K562 (cell line): Measurements from ENCODE around the gene MYL4. TPM values are rescaled to one million over a fixed set of nuclear protein-coding genes. Genes with fewer than 3 reads are reported as not detected.
A peak's percentile ranks its signal among the peaks of the same experiment; 100 is the strongest.
"Not testable (repeated sequence)": the region's sequence is repeated elsewhere in the genome, so short reads cannot be mapped to it uniquely, and the experiment has no call there.

Experiments
- ATAC-seq: fragments of 200-7000 bp; cut with Tn5 transposase; 3 replicates; pipeline ENCODE4 v1.9.1; 2020; ENCODE audit warnings: moderate library complexity
- BruUV-seq: library from RNA; stranded (reverse); fragments of 400-500 nt; replicated peaks from 2 replicates; lab custom pipeline; 2021; lab: Mats Ljungman, UMichigan
- CTCF ChIA-PET: fragments of 300-600 bp; formaldehyde crosslinking; extraction: SDS; loops from one replicate; lab custom pipeline; 2021; ENCODE audit warnings: low intra/inter-chr PET ratio; lab: Yijun Ruan, JAX
- POLR2A ChIA-PET: fragments of 300-600, 350-650 bp; sonication (Branson Sonifier 250); formaldehyde crosslinking; extraction: SDS; loops from one replicate; lab custom pipeline; 2021; ENCODE audit warnings: antibody characterized with exemption, inconsistent platforms; lab: Yijun Ruan, JAX
- DNase-seq, 4 experiments: peaks; one replicate each; pipeline versions ENCODE4 v3.0.0 to v3.0.0-alpha.2; 2011 to 2018; ENCODE audit warnings: low spot score in 3 of 4, mixed read lengths in 3 of 4; ENCODE audit errors: extremely low read depth in 1 of 4
- FAIRE-seq: peaks from 2 replicates; lab custom pipeline; 2011; peaks lifted over from hg19 to GRCh38; lab: Jason Lieb, UNC
- H2AFZ ChIP-seq: 2 replicates; pipeline ENCODE4 v1.6.0; 2011; ENCODE audit warnings: low read depth, low read length, control low read depth, inconsistent platforms
- H3K27ac ChIP-seq: fragments of 200-600 bp; 3 replicates; pipeline ENCODE4 v1.8.0; 2011; ENCODE audit warnings: low read depth, mild to moderate bottlenecking, control low read depth, inconsistent platforms, low read length, moderate library complexity, mixed read lengths; ENCODE audit errors: extremely low read depth
- H3K27me3 ChIP-seq, 2 experiments: fragments of 300-600 bp in 1 of 2; 2 replicates in 1 of 2; 3 replicates in 1 of 2; pipeline versions ENCODE4 v1.6.0 to v1.8.0; 2011; ENCODE audit warnings: inconsistent platforms in 2 of 2, low read length in 2 of 2, mild to moderate bottlenecking in 1 of 2, mixed read lengths in 1 of 2, moderate library complexity in 1 of 2; ENCODE audit not compliant: control insufficient read depth in 2 of 2, insufficient read depth in 2 of 2
- H3K36me3 ChIP-seq: fragments of 300-600 bp; 3 replicates; pipeline ENCODE4 v1.8.0; 2011; ENCODE audit warnings: mild to moderate bottlenecking, low read length, inconsistent platforms; ENCODE audit not compliant: control insufficient read depth, insufficient read depth
- H3K4me1 ChIP-seq, 2 experiments: fragments of 200-600 bp in 1 of 2; replicated peaks in 1 of 2; 2 replicates in 1 of 2; 3 replicates in 1 of 2; pipeline versions ENCODE4 v1.5.1 to v1.8.0; 2011; ENCODE audit warnings: inconsistent platforms in 2 of 2, low read length in 2 of 2, mild to moderate bottlenecking in 1 of 2, mixed read lengths in 1 of 2, moderate library complexity in 1 of 2; ENCODE audit not compliant: control insufficient read depth in 2 of 2, insufficient read depth in 2 of 2
- H3K4me2 ChIP-seq: 2 replicates; pipeline ENCODE4 v1.6.1; 2011; ENCODE audit warnings: low read length, control low read depth, inconsistent platforms, mixed read lengths; ENCODE audit not compliant: insufficient read depth
- H3K4me3 ChIP-seq: fragments of 200-600 bp; sonication (generic), shearing (Covaris generic); 2 replicates; pipeline ENCODE4 v1.5.1; 2016; ENCODE audit warnings: control low read depth, inconsistent platforms
- H3K79me2 ChIP-seq: fragments of 200-600 bp; 3 replicates; pipeline ENCODE4 v1.8.0; 2011; ENCODE audit warnings: low read length, inconsistent platforms; ENCODE audit not compliant: control insufficient read depth, insufficient read depth
- H3K9ac ChIP-seq, 2 experiments: 2 replicates each; pipeline versions ENCODE4 v1.6.0 to v1.6.1; 2011; ENCODE audit warnings: low read depth in 2 of 2, low read length in 2 of 2, control low read depth in 1 of 2, inconsistent platforms in 1 of 2, mild to moderate bottlenecking in 1 of 2, mixed read lengths in 1 of 2; ENCODE audit not compliant: insufficient read depth in 1 of 2
- H3K9me1 ChIP-seq: one replicate; pipeline ENCODE4 v1.6.0; 2011; ENCODE audit warnings: inconsistent platforms, mild to moderate bottlenecking, low read length, moderate library complexity; ENCODE audit not compliant: control insufficient read depth, insufficient read depth
- H3K9me3 ChIP-seq: replicated peaks from 2 replicates; pipeline ENCODE4 v1.5.1; 2011; ENCODE audit warnings: low read depth, low read length, inconsistent platforms; ENCODE audit not compliant: control insufficient read depth, insufficient read depth
- H4K20me1 ChIP-seq: replicated peaks from 2 replicates; pipeline ENCODE4 v1.6.1; 2011; ENCODE audit warnings: low read length, inconsistent platforms, mixed read lengths; ENCODE audit not compliant: control insufficient read depth, insufficient read depth
- CBX3 ChIP-seq, 2 experiments: IDR thresholded peaks; 1 replicate in 1 of 2; 2 replicates in 1 of 2; pipeline ENCODE4 v1.6.1; 2012; ENCODE audit warnings: inconsistent platforms in 2 of 2, low read length in 2 of 2, borderline replicate concordance in 1 of 2, control low read depth in 1 of 2
- CC2D1A ChIP-seq: fragments of 450-650 bp; IDR thresholded peaks from 2 replicates; pipeline ENCODE4 v1.6.1; 2017; ENCODE audit warnings: mild to moderate bottlenecking
- EHMT2 ChIP-seq: fragments of 450-650 bp; IDR thresholded peaks from 2 replicates; pipeline ENCODE4 v1.6.1; 2018; ENCODE audit warnings: antibody characterized with exemption
- MYNN ChIP-seq, 2 experiments: sonication (generic); formaldehyde crosslinking in 1 of 2; IDR thresholded peaks; 2 replicates each; pipeline versions ENCODE4 v1.5.0 to v1.6.1; 2016 to 2020; ENCODE audit warnings: antibody characterized with exemption in 1 of 2, missing genetic modification reagents in 1 of 2
- TRIM24 ChIP-seq, 2 experiments: fragments of 450-650 bp; IDR thresholded peaks; 2 replicates each; pipeline ENCODE4 v1.6.1; 2016
- TRIM28 ChIP-seq: fragments of 450-650 bp; IDR thresholded peaks from 2 replicates; pipeline ENCODE4 v1.6.1; 2017
- XRCC3 ChIP-seq: fragments of 450-650 bp; IDR thresholded peaks from 2 replicates; pipeline ENCODE4 v1.6.1; 2017; ENCODE audit warnings: mild to moderate bottlenecking, moderate library complexity
- YY1 ChIP-seq, 3 experiments: IDR thresholded peaks; 2 replicates each; pipeline ENCODE4 v1.6.1; 2011; ENCODE audit warnings: low read length in 2 of 3, mild to moderate bottlenecking in 2 of 3, moderate library complexity in 2 of 3, borderline replicate concordance in 1 of 3, control low read depth in 1 of 3, low read depth in 1 of 3; ENCODE audit not compliant: insufficient read depth in 3 of 3, insufficient replicate concordance in 2 of 3, control insufficient read depth in 1 of 3, insufficient read length in 1 of 3; ENCODE audit errors: extremely low read depth in 1 of 3
- ZBTB33 ChIP-seq: sonication (generic); formaldehyde crosslinking; IDR thresholded peaks from 2 replicates; pipeline ENCODE4 v1.8.1; 2023; ENCODE audit warnings: mild to moderate bottlenecking, missing genetic modification reagents
- ZEB2 ChIP-seq: fragments of 450-650 bp; IDR thresholded peaks from 2 replicates; pipeline ENCODE4 v1.6.1; 2016
- ZFP36 ChIP-seq: fragments of 150-350 bp; IDR thresholded peaks from 2 replicates; pipeline ENCODE4 v1.6.1; 2018; ENCODE audit warnings: low read length, low read depth; ENCODE audit not compliant: partially characterized antibody
- ZNF431 ChIP-seq: sonication (generic); formaldehyde crosslinking; IDR thresholded peaks from 2 replicates; pipeline ENCODE4 v1.8.0; 2022; ENCODE audit warnings: mild to moderate bottlenecking, missing genetic modification reagents
- ZNF766 ChIP-seq: fragments of 200-800 bp; sonication (Bioruptor generic); conservative IDR thresholded peaks from 2 replicates; pipeline ENCODE4 v1.6.1; 2016; ENCODE audit warnings: missing genetic modification characterization, missing compliant biosample characterization
- WGBS: fragments of 100-300 bp; shearing (Covaris generic); methylation state at CpG from one replicate; pipeline ENCODE4 v1.1.6; 2016; ENCODE audit warnings: low coverage, mixed read lengths; ENCODE audit not compliant: insufficient coverage; ENCODE audit errors: missing lambda C conversion rate; 5-methylcytosine and 5-hydroxymethylcytosine counted together
- in situ Hi-C: fragments of 300-500 bp; cut with MboI; formaldehyde crosslinking; loops from 4 replicates; pipeline ENCODE4 v1.15.0; 2018; ENCODE audit warnings: inconsistent platforms, mixed read lengths
- intact Hi-C: fragments of 100-400 bp; cut with micrococcal nuclease; formaldehyde crosslinking; loops from 2 replicates; pipeline ENCODE4 v1.14.2; 2022
- polyA plus RNA-seq, 8 experiments: library from polyadenylated mRNA; depleted of rRNA in 4 of 8; stranded (reverse) in 5 of 8; unstranded in 3 of 8; fragments of >200 nt; fragmentation: Nextera tagmentation in 2 of 8; fragmentation: Illumina TruSeq in 1 of 8; extraction: Ambion mirVana in 2 of 8; extraction: Trizol in 1 of 8; gene quantifications; 2 replicates each; pipeline versions ENCODE4 v1.2.1 to v1.2.3, GENCODE V29; 2011 to 2014; ENCODE audit warnings: inconsistent platforms in 1 of 8, missing spikeins in 1 of 8
- total RNA-seq, 7 experiments: library from RNA; depleted of rRNA in 6 of 7; stranded (reverse); fragments of >200 nt in 6 of 7; fragmentation: Illumina TruSeq in 2 of 7; extraction: Trizol in 2 of 7; gene quantifications; 2 replicates each; pipeline versions ENCODE4 v1.2.1 to v1.2.3, GENCODE V29; 2011 to 2021; ENCODE audit warnings: low replicate concordance in 1 of 7

MYL4 gene
- total and polyA plus RNA-seq, 9 of the 15 experiments (the other 6 are each of a cell fraction or from before 2014, with no cell fraction given) = 117 to 423 (median 221) TPM

DNA sequence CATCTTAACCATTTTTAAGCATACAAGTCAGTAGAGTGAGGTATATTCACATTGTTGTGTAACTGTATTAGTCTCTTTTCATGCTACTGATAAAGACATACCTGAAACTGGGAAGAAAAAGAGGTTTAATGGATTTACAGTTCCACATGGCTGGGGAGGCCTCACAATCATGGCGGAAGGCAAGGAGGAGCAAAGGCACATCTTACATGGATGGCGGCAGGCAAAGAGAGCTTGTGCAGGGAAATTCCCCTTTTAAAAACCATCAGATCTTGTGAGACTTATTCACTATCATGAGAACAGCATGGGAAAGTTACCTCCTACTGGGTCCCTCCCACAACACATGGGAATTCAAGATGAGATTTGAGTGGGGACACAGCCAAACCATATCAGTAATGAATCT, 14.9 kb downstream of the MYL4 start:
- in situ Hi-C loops = loop anchor here (10.0 kb wide), 1 partner anchor 391 kb away; no protein-coding TSS in a partner anchor
- ATAC-seq; H2AFZ ChIP-seq; H3K4me2 ChIP-seq; H3K9ac ChIP-seq; CTCF ChIA-PET; intact Hi-C loops; FAIRE-seq; H4K20me1 ChIP-seq; DNase-seq; H3K9me1 ChIP-seq; H3K27me3 ChIP-seq; H3K4me3 ChIP-seq; H3K27ac ChIP-seq; BruUV-seq; TF ChIP-seq MYNN (CRISPR knock-in tag; IDR thresholded peaks at IDR 0.05): not testable (repeated sequence)
- H3K4me1 ChIP-seq = peaks cover 23 to 32% of the 10 kb centered on the region in 2 experiments; a peak in 4 of 5 replicates
- POLR2A ChIA-PET = interaction anchor here (0.6 to 1.7 kb wide), 3 partner anchors 10 to 113 kb away, joined by 3 to 5 read pairs (median 3); no protein-coding TSS in a partner anchor
- H3K36me3 ChIP-seq = peaks cover 49% of the 10 kb centered on the region
- H3K79me2 ChIP-seq = peaks cover 12% of the 10 kb centered on the region; the same call in 2 of the 3 replicates
- WGBS = 100% methylated on average over 2 of the region's 2 CpGs
- TF ChIP-seq TRIM24 (IDR thresholded peaks at IDR 0.05) = peak; percentile 56 to 73
- peak; percentile 64; the same call in 1 of the 2 replicates for TF ChIP-seq XRCC3
- TF ChIP-seq ZEB2 = 0 out of 2 replicates have a peak, but pooled peaks have one; percentile 43
- peak; percentile 51; the same call in 1 of the 2 replicates for TF ChIP-seq CC2D1A
- peak in 1 of 3 experiments; percentile 39 for TF ChIP-seq YY1 (IDR thresholded peaks at IDR 0.05; ENCODE audit: borderline replicate concordance in 1 of 3, control insufficient read depth in 1 of 3, extremely low read depth in 1 of 3, insufficient read depth in 3 of 3, insufficient read length in 1 of 3, insufficient replicate concordance in 2 of 3, low read depth in 1 of 3, low read length in 2 of 3)
- TF ChIP-seq TRIM28 = peak; percentile 87
- TF ChIP-seq ZNF766 = 0 out of 2 replicates have a peak, but pooled peaks have one; percentile 56
- peak; percentile 95 for TF ChIP-seq ZBTB33
- peak; percentile 59; the same call in 1 of the 2 replicates for TF ChIP-seq EHMT2
- TF ChIP-seq ZFP36 = peak; percentile 56
- TF ChIP-seq MYNN (IDR thresholded peaks at IDR 0.05) = 0 out of 2 replicates have a peak, but pooled peaks have one; percentile 8
- peak; percentile 100 for TF ChIP-seq ZNF431 (CRISPR knock-in tag)
- peak in 1 of 2 experiments; percentile 64; a peak in 1 of 3 replicates for TF ChIP-seq CBX3 (IDR thresholded peaks at IDR 0.05; ENCODE audit: borderline replicate concordance in 1 of 2, low read length in 2 of 2)
- H3K9me3 ChIP-seq = peaks cover 24% of the 10 kb centered on the region
